Motor neuron (in vitro differentiated cells): ENCODE results near the gene SDK1. TPM values are rescaled to one million over a fixed set of nuclear protein-coding genes. Genes with fewer than 3 reads are reported as not detected.

Experiments used
- ATAC-seq, 8 experiments: fragments of 200-7000 bp; cut with Tn5 transposase; replicated peaks in 6 of 8; 2 replicates each; pipeline ENCODE4 v1.8.0; 2021; ENCODE audit warnings: mild to moderate bottlenecking in 8 of 8, moderate library complexity in 8 of 8
- H3K27ac ChIP-seq, 2 donors: fragments of 250-450 bp; sonication (Bioruptor Pico); 2 replicates each; pipeline ENCODE4 v1.9.0; 2021; ENCODE audit warnings: antibody characterized with exemption in 2 of 2, mild to moderate bottlenecking in 2 of 2, moderate library complexity in 1 of 2
- H3K4me1 ChIP-seq, 2 donors: fragments of 250-450 bp; sonication (Bioruptor Pico); replicated peaks in 1 of 2; 2 replicates each; pipeline ENCODE4 v1.6.1; 2021; ENCODE audit warnings: antibody characterized with exemption in 2 of 2, mild to moderate bottlenecking in 2 of 2, moderate library complexity in 1 of 2
- H3K4me3 ChIP-seq, 5 donors: fragments of 250-450 bp; sonication (Bioruptor Pico); 2 replicates each; pipeline ENCODE4 v1.9.0; 2021; ENCODE audit warnings: antibody characterized with exemption in 5 of 5, mild to moderate bottlenecking in 5 of 5, moderate library complexity in 4 of 5
- WGBS, 10 experiments: fragments of 450-650 bp; shearing (Covaris generic); methylation state at CpG; one replicate each; pipeline ENCODE4 v1.0.0; 2022; 5-methylcytosine and 5-hydroxymethylcytosine counted together
- in situ Hi-C, 9 experiments: fragments of 400-800 bp; cut with MboI; loops; one replicate each; pipeline ENCODE4 v1.15.0; 2021; ENCODE audit warnings: low sequenced_read_pairs in 9 of 9, low pct_unique_long_range_greater_than_20kb in 2 of 9; ENCODE audit not compliant: unreplicated experiment in 9 of 9
- total RNA-seq, 8 experiments: library from RNA; unstranded; fragments of 300-600 nt; gene quantifications; 2 replicates each; pipeline versions ENCODE4 v1.2.3 to v1.2.4, GENCODE V29; 2022

SDK1 gene
- total RNA-seq, 8 experiments from 2014 or later, result 0.66 to 30.6 (median 8.0) TPM

GRCh38 chr7:3501671-3502070 is 200.6 kb downstream of the SDK1 start:
- in situ Hi-C loops, result no loop called here
- ATAC-seq, result no peak
- Histone ChIP-seq H3K4me3 (no peak overlapping the region), H3K27ac (no peak overlapping the region), H3K4me1 (no peaks in the 10 kb centered on the region)

DNA sequence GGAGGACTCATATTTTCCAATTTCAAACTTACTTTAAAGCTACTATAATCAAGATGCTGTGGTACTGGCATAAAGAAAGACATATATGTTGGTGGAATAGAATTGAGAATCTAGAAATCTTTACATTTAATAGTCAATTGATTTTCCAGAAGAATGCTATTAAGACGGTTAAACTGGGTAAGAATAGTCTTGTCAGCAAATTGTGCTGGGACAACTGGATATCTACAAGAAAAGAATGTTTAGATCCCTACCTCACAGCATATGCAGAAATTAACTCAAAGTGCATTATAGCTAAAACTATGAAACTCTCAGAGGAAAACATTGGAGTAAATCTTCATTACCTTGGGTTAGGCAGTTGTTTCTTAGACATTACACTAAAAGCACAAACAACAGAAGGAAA is 203.3 kb downstream of the SDK1 start:
- ATAC-seq, result no peak
- Histone ChIP-seq H3K4me1 (no peaks in the 10 kb centered on the region), H3K4me3 (no peak overlapping the region), H3K27ac (no peak overlapping the region)
- in situ Hi-C loops, result no loop called here
- WGBS, 10 experiments, result 57 to 100% (median 89%) methylated on average over 1 of the region's 1 CpG; no CpG with 5 or more reads in 1 of the 10 experiments

GRCh38 chr7:3510101-3511020 is 209.3 kb downstream of the SDK1 start:
- H3K4me3 ChIP-seq, result no peak overlapping the region
- H3K4me1 ChIP-seq, result no peaks in the 10 kb centered on the region
- in situ Hi-C loops, result no loop called here
- 14 to 100% (median 55%) methylated on average over 1 to 9 of the region's 11 CpGs; no CpG with 5 or more reads in 1 of the 10 experiments for WGBS, 10 experiments
- ATAC-seq, result peak in 1 of 8 experiments; percentile 32
- H3K27ac ChIP-seq, result no peak overlapping the region

GRCh38 chr7:3517344-3517743 is 216.3 kb downstream of the SDK1 start:
- ATAC-seq, result no peak
- WGBS, 10 experiments, result 6 to 100% (median 59%) methylated on average over 1 to 3 of the region's 3 CpGs; no CpG with 5 or more reads in 2 of the 10 experiments
- Histone ChIP-seq H3K27ac (no peak overlapping the region), H3K4me3 (no peak overlapping the region), H3K4me1 (no peaks in the 10 kb centered on the region)
- in situ Hi-C loops, result no loop called here

GRCh38 chr7:3518546-3518945 is 217.5 kb downstream of the SDK1 start:
- peak in 1 of 8 experiments; percentile 89 for ATAC-seq
- Histone ChIP-seq H3K27ac (no peak overlapping the region), H3K4me3 (no peak overlapping the region), H3K4me1 (peaks cover 0 to 3% of the 10 kb centered on the region in 2 donors)
- in situ Hi-C loops, result no loop called here
- 0 to 100% (median 91%) methylated on average over 1 of the region's 1 CpG; no CpG with 5 or more reads in 1 of the 10 experiments for WGBS, 10 experiments

GRCh38 chr7:3520206-3520605 is 219.2 kb downstream of the SDK1 start:
- no peak overlapping the region for H3K27ac ChIP-seq
- WGBS, 10 experiments, result 20 to 100% (median 69%) methylated on average over 1 to 2 of the region's 2 CpGs; no CpG with 5 or more reads in 1 of the 10 experiments
- H3K4me3 ChIP-seq, result no peak overlapping the region
- H3K4me1 ChIP-seq, result peaks cover 0 to 3% of the 10 kb centered on the region in 2 donors
- ATAC-seq, result peak in 2 of 8 experiments; percentile 49 to 61
- in situ Hi-C loops, result no loop called here

DNA sequence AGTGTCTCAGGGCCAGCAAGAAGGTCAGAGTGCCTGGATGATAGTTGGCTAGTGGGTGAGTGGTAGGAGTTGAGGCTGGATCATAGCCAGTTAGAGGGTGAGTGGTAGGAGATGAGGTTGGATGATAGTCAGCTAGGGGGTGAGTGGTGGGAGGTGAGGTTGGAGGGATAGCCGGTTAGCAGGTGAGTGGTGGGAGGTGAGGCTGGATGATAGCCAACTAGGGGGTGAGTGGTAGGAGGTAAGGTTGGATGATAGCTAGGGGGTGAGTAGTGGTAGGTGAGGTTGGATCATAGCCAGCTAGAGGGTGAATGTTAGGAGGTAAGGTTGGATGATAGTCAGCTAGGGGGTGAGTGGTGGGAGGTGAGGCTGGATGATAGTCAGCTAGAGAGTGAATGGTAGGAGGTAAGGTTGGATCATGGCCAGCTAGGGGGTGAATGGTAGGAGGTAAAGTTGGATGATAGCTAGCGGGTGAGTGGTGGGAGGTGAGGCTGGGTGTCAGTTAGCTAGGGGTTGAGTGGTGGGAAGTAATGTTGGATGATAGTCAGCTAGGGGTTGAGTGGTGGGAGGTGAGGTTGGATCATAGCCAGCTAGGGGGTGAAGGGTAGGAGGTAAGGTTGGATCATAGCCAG is 226.6 kb downstream of the SDK1 start:
- WGBS, 10 experiments, result 33 to 100% (median 90%) methylated on average over 1 to 2 of the region's 2 CpGs; no CpG with 5 or more reads in 6 of the 10 experiments
- in situ Hi-C loops, result no loop called here
- no peak for ATAC-seq
- Histone ChIP-seq H3K4me3 (no peak overlapping the region), H3K4me1 (peaks cover 0 to 3% of the 10 kb centered on the region in 2 donors), H3K27ac (no peak overlapping the region)

GRCh38 chr7:3533040-3533439 is 232.0 kb downstream of the SDK1 start:
- in situ Hi-C loops, result no loop called here
- Histone ChIP-seq H3K4me1 (no peaks in the 10 kb centered on the region), H3K4me3 (no peak overlapping the region), H3K27ac (no peak overlapping the region)
- no peak for ATAC-seq
- 20 to 100% (median 60%) methylated on average over 1 of the region's 1 CpG; no CpG with 5 or more reads in 2 of the 10 experiments for WGBS, 10 experiments

GRCh38 chr7:3537210-3537875 is 236.3 kb downstream of the SDK1 start:
- no peak overlapping the region for H3K4me3 ChIP-seq
- no peaks in the 10 kb centered on the region for H3K4me1 ChIP-seq
- peak in 4 of 8 experiments; percentile 31 to 69 (median 48) for ATAC-seq
- 35 to 93% (median 83%) methylated on average over 1 to 5 of the region's 6 CpGs; no CpG with 5 or more reads in 4 of the 10 experiments for WGBS, 10 experiments
- in situ Hi-C loops, result no loop called here
- H3K27ac ChIP-seq, result no peak overlapping the region

- no peaks in the 10 kb centered on the region for H3K4me1 ChIP-seq
- no peak overlapping the region for H3K4me3 ChIP-seq
- no peak for ATAC-seq
- H3K27ac ChIP-seq, result no peak overlapping the region
- 18 to 100% (median 88%) methylated on average over 1 to 3 of the region's 3 CpGs for WGBS, 10 experiments
- in situ Hi-C loops, result no loop called here
Observed at GRCh38 chr7:3538041-3538440, 237.0 kb downstream of the SDK1 start.

DNA sequence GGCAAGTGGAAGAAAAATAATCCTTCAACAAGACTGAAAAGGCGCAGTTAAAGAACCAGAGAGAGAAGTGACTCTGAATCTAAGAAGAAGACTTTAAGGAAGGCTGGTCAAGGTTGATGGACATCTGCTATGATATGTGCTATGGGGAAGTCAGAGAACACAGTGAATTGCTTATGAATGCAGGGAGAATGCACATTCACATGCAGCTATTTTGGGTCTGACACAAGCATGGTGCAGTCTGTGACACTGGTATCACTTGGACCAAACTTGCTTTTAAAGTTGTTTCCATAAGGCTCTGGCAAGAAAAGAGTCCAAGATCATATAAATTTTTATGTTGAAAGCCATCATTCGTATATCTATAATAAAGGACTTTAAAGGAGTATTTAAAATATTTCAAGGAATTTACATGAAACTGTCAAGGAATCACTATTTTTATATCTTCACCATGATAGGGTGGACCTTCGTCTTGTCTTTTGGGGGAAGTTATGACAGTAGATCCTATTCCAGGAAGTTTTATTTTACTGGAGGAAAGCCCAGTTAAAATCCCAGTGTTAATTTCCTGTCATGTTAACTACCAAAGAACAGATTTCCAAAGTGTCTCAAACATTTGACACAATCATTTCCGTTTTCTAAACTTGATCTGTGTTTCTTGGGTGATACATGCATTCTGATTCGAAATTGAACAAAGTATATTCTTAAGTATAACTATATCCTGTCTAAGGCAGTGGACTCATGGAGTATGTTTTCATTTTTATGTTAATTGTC is 239.6 kb downstream of the SDK1 start:
- WGBS, 10 experiments, result 4 to 100% (median 75%) methylated on average over 1 to 5 of the region's 5 CpGs

DNA sequence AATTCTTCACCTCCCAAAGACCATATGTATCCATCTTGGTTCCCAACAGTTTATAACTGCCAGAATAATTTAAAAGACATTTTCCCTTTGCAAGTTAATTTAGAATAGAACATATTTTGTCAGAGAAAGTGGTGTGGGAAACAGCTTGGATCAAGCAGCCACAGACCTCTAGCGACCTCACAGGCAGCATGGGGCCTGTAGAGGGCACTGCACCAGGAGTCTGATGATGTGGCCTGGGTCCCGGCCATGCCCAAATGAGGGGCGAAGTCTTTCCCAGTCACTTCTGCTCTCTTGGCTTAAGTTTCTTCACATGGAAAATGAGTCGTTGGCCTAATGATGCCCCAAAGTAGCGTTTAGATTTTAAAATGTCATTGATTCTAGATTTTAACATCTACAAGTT is 243.2 kb downstream of the SDK1 start:
- H3K4me3 ChIP-seq, result no peak overlapping the region
- WGBS, 10 experiments, result 30 to 83% (median 54%) methylated on average over 2 to 5 of the region's 5 CpGs; no CpG with 5 or more reads in 3 of the 10 experiments
- H3K4me1 ChIP-seq, result peaks cover 0 to 6% of the 10 kb centered on the region in 2 donors
- ATAC-seq, result no peak
- in situ Hi-C loops, result no loop called here
- H3K27ac ChIP-seq, result no peak overlapping the region

More for the DNA sequence above, 239.6 kb downstream of the SDK1 start:
- Histone ChIP-seq H3K4me3 (no peak overlapping the region), H3K4me1 (no peaks in the 10 kb centered on the region), H3K27ac (no peak overlapping the region)
- ATAC-seq, result peak in 2 of 8 experiments; percentile 34 to 68
- in situ Hi-C loops, result no loop called here
